Measurements from ENCODE around the gene KIAA0040. TPM values are rescaled to one million over a fixed set of nuclear protein-coding genes. Genes with fewer than 3 reads are reported as not detected.
A peak's percentile ranks its signal among the peaks of the same experiment; 100 is the strongest.

The KIAA0040 gene
- total RNA-seq, 1 experiment from 2014 or later = 27.7 TPM

DNA sequence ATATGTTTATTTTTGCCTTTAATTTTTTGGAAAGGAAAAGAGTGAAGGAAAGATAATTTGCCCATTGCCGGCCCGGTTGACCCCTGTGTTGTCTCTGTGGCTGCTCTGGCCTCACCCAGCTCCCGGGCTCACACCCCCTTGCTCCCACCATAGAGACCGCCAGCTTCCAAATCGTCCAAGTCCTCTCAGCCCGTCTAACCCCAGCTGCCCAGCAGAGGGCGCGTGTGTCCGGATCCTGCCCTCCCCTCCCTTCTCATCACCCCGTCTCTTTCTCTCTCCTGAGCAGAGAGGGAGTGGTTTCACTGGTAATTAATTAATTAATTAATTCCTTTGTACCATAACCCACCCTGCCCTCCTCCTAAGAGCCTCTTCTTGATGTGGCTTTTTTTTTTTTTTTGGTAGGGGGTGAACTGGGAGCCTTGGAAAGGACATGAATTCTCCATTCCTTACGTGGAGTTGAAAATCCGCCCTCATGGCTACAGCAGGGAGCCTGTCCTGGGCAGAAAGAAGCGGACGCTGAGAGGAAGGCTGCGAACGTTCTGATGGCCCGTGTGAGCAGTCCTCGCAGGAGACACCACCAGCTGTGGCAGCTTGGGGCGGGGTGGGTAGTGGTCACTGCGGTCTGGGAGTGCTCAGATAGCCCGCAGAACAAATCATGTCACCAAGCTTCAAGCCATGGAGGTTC, 45.9 kb downstream of the KIAA0040 start:
- Mint-ChIP-seq H3K36me3 (ENCODE audit: insufficient read depth, unreplicated experiment) (no peaks in the 10 kb centered on the region), H3K27me3 (ENCODE audit: insufficient read depth, unreplicated experiment) (peaks cover 15% of the 10 kb centered on the region), H3K9me3 (ENCODE audit: unreplicated experiment) (no peaks in the 10 kb centered on the region), H3K4me1 (ENCODE audit: insufficient read depth, unreplicated experiment) (peaks cover 12% of the 10 kb centered on the region), H3K27ac (ENCODE audit: low read depth, unreplicated experiment) (no peak overlapping the region), H3K4me3 (ENCODE audit: unreplicated experiment) (no peak overlapping the region)
- ChIA-PET POLR2A (interaction anchor here (0.5 to 2.0 kb wide), 4 partner anchors 44 to 123 kb away, joined by 3 to 12 read pairs (median 4); partner anchors contain the start of gene MRPS14), CTCF (interaction anchor here (0.5 to 15.5 kb wide), 101 partner anchors 12 to 1820 kb away, joined by 3 to 723 read pairs (median 4); partner anchors contain the start of gene MRPS14)
- BruUV-seq (replicated peaks) = no TSS peak
- TF ChIP-seq, protein P1, sequence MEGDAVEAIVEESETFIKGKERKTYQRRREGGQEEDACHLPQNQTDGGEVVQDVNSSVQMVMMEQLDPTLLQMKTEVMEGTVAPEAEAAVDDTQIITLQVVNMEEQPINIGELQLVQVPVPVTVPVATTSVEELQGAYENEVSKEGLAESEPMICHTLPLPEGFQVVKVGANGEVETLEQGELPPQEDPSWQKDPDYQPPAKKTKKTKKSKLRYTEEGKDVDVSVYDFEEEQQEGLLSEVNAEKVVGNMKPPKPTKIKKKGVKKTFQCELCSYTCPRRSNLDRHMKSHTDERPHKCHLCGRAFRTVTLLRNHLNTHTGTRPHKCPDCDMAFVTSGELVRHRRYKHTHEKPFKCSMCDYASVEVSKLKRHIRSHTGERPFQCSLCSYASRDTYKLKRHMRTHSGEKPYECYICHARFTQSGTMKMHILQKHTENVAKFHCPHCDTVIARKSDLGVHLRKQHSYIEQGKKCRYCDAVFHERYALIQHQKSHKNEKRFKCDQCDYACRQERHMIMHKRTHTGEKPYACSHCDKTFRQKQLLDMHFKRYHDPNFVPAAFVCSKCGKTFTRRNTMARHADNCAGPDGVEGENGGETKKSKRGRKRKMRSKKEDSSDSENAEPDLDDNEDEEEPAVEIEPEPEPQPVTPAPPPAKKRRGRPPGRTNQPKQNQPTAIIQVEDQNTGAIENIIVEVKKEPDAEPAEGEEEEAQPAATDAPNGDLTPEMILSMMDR (IDR thresholded peaks at IDR 0.05; ENCODE audit: unreplicated experiment) = peak; percentile 88
- peak; percentile 74 for DNase-seq (ENCODE audit: unreplicated experiment)
- intact Hi-C loops (cut with micrococcal nuclease) = loop anchor here (1.0 kb wide), 1 partner anchor 117 kb away; no protein-coding TSS in a partner anchor

DNA sequence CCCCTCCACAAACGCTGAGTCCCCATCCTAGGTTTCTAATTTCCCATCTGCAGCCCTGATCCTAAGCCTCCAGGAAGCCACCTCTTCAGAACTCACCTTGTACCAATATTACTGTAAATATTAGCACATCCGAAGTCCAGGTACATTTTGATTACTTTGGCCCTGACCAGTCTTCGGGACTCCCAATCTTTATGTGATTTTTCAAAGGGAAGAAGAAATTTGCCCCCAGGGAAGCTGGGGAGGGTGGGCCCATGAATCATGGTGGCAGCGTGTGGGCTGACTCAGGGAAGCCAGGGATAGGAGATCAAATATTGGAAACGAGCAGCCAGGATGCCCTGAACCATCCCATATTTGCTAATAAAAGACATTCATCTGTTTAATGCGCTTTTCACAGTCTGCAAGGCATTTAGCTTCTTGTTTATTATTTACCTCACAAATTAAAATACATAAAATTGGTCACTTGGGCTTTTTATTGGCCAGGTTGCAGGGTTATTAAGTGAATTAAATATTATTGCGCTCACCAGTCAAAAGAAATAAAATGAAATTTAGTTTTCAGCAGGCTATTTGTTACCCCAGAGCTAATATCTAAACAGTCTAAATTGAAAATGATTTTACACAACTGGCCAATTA, 46.6 kb downstream of the KIAA0040 start:
- no TSS peak for BruUV-seq (replicated peaks)
- CTCF ChIA-PET = interaction anchor here (0.5 to 15.5 kb wide), 103 partner anchors 11 to 1941 kb away, joined by 3 to 723 read pairs (median 4); partner anchors contain the start of gene MRPS14
- no peak overlapping the region for H3K27ac Mint-ChIP-seq (ENCODE audit: low read depth, unreplicated experiment)
- DNase-seq (ENCODE audit: unreplicated experiment) = no peak
- H3K4me3 Mint-ChIP-seq (ENCODE audit: unreplicated experiment) = no peak overlapping the region
- no peaks in the 10 kb centered on the region for H3K9me3 Mint-ChIP-seq (ENCODE audit: unreplicated experiment)
- no peaks in the 10 kb centered on the region for H3K36me3 Mint-ChIP-seq (ENCODE audit: insufficient read depth, unreplicated experiment)
- POLR2A ChIA-PET = interaction anchor here (0.6 to 2.0 kb wide), 3 partner anchors 117 to 123 kb away, joined by 3 to 12 read pairs (median 6); partner anchors contain the start of gene MRPS14
- peaks cover 12% of the 10 kb centered on the region for H3K4me1 Mint-ChIP-seq (ENCODE audit: insufficient read depth, unreplicated experiment)
- intact Hi-C loops (cut with micrococcal nuclease) = loop anchor here (1.0 kb wide), 1 partner anchor 117 kb away; no protein-coding TSS in a partner anchor
- H3K27me3 Mint-ChIP-seq (ENCODE audit: insufficient read depth, unreplicated experiment) = peaks cover 9% of the 10 kb centered on the region
- TF ChIP-seq, protein P1 (IDR thresholded peaks at IDR 0.05; ENCODE audit: unreplicated experiment) = no peak

DNA sequence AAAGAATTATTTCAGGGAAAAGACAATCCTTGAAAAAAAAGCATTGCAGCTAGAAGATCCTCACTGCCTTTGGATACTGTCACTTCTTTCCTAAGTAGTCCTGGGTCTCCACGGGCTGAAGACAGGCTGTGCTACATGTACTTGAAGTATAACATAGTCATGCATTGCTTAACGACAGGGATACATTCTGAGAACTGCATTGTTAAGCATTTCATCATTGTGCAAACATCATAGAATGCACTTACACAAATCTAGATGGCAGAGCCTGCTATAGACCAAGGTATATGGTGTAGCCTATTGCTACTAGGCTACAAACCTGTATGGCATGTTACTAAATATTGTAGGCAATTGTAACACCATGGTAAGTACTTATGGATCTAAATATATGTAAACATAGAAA, 54.0 kb downstream of the KIAA0040 start:
- no peak for DNase-seq (ENCODE audit: unreplicated experiment)
- no TSS peak for BruUV-seq (replicated peaks)
- POLR2A ChIA-PET = no interaction called here

More for the DNA sequence above, 54.0 kb downstream of the KIAA0040 start:
- no peak overlapping the region for H3K27ac Mint-ChIP-seq (ENCODE audit: low read depth, unreplicated experiment)
- H3K4me3 Mint-ChIP-seq (ENCODE audit: unreplicated experiment) = no peak overlapping the region
- intact Hi-C loops (cut with micrococcal nuclease) = no loop called here
- CTCF ChIA-PET = interaction anchor here (0.7 to 15.5 kb wide), 4 partner anchors 7 to 183 kb away, joined by 3 to 723 read pairs (median 51); no protein-coding TSS in a partner anchor
- H3K36me3 Mint-ChIP-seq (ENCODE audit: insufficient read depth, unreplicated experiment) = no peaks in the 10 kb centered on the region
- peaks cover 28% of the 10 kb centered on the region for H3K27me3 Mint-ChIP-seq (ENCODE audit: insufficient read depth, unreplicated experiment)
- no peaks in the 10 kb centered on the region for H3K4me1 Mint-ChIP-seq (ENCODE audit: insufficient read depth, unreplicated experiment)
- TF ChIP-seq, protein P1 (IDR thresholded peaks at IDR 0.05; ENCODE audit: unreplicated experiment) = no peak
- no peaks in the 10 kb centered on the region for H3K9me3 Mint-ChIP-seq (ENCODE audit: unreplicated experiment)

All from MCF 10A (cell line).